GM12865 (cell line): ENCODE results near the gene PGGT1B.

Experiments used
- DNase-seq: peaks from one replicate; pipeline ENCODE4 v3.0.0; 2010; ENCODE audit warnings: low read depth
- H3K4me3 ChIP-seq: 2 replicates; pipeline ENCODE4 v1.5.1; 2011; ENCODE audit warnings: mild to moderate bottlenecking, low read depth, low read length, control low read depth
- CTCF ChIP-seq: IDR thresholded peaks from 2 replicates; pipeline ENCODE4 v1.5.1; 2011; ENCODE audit warnings: low read length, control low read depth, low read depth, inconsistent platforms; ENCODE audit not compliant: insufficient read depth; ENCODE audit errors: missing control alignments

Gene PGGT1B

DNA sequence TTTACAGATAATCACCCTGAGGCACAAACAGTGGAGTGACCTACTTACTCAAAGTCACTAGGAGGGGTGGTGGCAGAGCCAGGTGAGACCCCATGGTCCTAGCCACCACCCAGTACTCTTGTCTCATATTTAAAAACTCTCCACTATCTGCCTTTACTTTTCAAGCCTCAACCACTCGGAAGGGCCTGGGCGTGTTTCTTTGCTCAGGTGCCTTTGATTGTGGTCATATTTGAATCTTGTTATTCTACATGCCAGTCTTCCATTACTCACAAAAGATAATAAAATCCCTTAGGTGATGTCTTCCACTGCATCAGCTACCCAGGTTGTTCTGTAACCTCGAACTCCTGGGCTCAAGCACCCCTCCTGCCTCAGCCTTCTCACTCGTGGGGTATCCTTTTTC is 72.3 kb downstream of the PGGT1B start:
- no peak for TF ChIP-seq CTCF
- no peak for DNase-seq

DNA sequence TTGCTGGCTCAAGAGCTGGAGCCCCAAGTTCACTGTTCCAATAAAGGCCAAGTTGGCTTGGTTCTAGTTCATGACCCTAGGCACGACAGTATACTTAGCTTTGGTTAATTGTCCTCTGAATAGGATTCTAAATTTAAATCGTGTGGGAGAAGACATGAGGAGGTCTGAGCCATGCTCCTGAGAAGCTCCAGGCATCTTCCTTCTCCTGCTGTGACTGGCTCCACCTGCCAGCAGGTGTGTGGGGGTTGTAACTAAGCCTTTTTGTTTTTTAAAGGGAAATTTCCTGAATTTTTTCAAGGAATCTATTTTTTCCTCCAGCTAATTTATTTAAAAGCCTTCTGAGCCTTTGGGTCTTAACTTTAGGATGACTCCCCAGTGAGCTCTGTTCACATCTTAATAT is 72.8 kb downstream of the PGGT1B start:
- no peak for TF ChIP-seq CTCF
- no peak for DNase-seq
- no peak overlapping the region for H3K4me3 ChIP-seq

More for the DNA sequence above, 72.3 kb downstream of the PGGT1B start:
- no peak overlapping the region for H3K4me3 ChIP-seq

DNA sequence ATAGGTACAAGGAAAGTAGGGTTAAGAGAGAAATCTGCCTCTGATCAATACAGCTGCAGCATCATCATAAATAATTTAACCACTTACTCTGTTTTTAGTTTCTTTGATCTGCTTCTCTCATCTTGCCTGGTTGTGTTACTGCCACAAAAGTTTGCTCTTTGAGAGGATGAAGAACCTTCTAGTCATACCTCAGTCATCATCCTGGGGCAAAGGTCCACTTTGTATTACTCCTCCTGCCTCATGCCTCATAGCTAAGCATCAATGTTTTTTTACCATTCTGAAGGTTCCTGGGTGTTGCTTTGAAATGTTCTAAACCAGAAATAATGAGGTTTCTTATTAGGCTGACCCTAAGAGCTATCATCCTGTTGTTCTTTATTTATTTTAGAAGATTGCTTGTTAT is 75.9 kb downstream of the PGGT1B start:
- no peak overlapping the region for H3K4me3 ChIP-seq
- no peak for TF ChIP-seq CTCF
- no peak for DNase-seq

DNA sequence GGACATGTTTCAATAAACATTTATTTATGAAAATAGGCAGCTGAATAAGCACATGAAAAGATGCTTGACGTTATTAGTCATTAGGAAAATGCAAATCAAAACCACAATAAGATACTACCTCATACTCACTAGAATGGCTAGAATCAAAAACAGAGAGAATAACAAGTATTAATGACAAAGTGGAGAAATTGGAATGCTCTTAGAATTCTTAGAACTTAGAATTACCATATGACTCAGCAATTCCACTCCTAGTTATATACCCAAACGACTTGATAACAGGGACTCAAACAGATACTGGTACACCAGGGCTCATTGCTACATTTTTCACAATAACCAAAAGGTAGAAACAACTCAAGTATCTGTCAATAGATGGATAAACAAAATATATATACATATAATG is 77.9 kb downstream of the PGGT1B start:
- DNase-seq = no peak
- no peak for TF ChIP-seq CTCF
- no peak overlapping the region for H3K4me3 ChIP-seq

DNA sequence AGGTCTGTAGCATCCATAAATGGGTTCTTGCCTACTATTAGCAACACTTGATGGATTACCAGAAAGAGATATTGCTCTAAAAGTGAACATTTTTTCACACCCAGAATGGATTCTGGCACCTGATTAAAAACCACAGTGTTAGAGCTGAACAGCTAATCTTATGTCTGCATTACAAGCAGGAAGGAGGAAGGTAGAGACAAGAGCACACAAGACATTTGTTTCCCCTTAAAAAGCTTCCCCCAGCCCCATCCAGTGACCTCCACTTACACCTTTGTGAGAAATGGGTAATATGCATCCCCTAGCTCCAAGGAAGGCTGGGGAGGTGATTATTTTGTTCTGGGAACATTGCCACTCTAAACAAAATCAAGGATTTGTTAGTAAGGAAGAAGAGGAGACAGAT is 80.9 kb downstream of the PGGT1B start:
- no peak overlapping the region for H3K4me3 ChIP-seq
- DNase-seq = no peak
- TF ChIP-seq CTCF = no peak

GRCh38 chr5:115180165-115180709 is 82.4 kb downstream of the PGGT1B start:
- no peak for TF ChIP-seq CTCF
- H3K4me3 ChIP-seq = peak overlapping the region; percentile 63
- peak; percentile 28 for DNase-seq
